Measurements from ENCODE around the gene SESN1. TPM values are rescaled to one million over a fixed set of nuclear protein-coding genes. Genes with fewer than 3 reads are reported as not detected.

Gene SESN1
- polyA plus RNA-seq, 6 donors from 2014 or later: 28.4 to 148 (median 55.7) TPM

DNA sequence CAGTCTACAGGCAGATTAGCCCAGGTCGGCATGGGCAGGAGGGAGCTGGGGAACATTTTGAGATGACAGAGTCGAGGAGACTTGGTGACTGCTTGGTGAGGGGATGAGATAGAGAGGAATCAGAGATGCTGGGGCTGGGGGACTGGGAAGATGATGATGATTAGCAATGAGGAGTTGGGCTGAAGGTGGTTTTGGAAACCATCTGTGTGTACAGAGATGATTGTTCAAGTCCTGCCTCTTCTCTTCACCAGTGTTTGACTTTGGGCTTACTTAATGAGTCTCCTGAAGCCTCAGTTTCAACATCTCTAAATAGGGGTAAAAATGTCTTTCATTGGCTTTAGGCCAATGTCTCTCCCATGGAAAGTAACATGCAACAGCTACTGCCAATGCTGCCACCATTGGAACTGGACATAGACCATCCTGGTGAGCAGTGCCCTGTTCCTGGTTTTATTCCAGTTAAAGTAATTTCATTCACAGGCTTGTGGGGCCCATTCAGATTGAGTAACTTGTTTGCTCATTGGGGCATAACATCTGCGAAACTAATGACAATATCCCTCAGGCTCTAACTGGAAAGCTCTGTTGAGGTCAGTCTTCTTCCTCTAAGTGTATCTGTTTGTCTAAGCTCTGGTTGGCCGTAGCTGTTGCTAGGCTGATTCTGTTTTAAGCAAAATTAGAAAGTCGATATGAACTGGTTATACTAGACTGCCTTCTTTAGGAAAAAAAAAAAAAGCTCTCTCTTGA is 147.4 kb downstream of the SESN1 start:
- no peaks in the 10 kb centered on the region for H3K27me3 Mint-ChIP-seq
- peak overlapping the region in 3 of 8 donors; percentile 2 to 52 (median 27) for H3K4me3 Mint-ChIP-seq
- no peaks in the 10 kb centered on the region for H3K9me3 Mint-ChIP-seq
- no peak for DNase-seq
- H3K4me1 Mint-ChIP-seq: peaks cover 27 to 40% (median 33%) of the 10 kb centered on the region in 3 donors
- H3K36me3 Mint-ChIP-seq: no peaks in the 10 kb centered on the region
- H3K27ac Mint-ChIP-seq: peak overlapping the region in 1 of 6 donors; percentile 70
- ATAC-seq (ENCODE audit: low read depth in 2 of 2): peak; percentile 27 to 53

DNA sequence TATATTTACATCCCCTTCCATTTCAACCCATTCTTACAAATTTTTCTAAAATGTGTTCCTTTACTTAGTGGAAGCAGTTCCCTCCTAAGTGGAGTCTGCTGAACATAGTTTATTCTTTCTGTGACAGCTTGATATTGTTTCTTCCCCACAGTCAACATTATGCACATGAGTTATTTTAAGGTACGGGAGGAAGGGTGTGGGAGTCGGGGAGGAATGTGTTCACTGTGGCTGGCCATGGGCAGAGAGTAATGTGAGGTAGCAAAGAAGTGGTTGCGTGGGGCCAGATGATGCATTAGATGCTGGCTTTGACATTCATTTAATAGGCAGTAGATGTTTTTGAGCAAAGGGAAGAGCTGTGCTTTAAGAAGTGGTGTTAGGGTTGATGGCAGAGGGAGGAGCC is 148.0 kb downstream of the SESN1 start:
- DNase-seq: no peak
- no peaks in the 10 kb centered on the region for H3K36me3 Mint-ChIP-seq
- peak overlapping the region in 1 of 6 donors; percentile 70 for H3K27ac Mint-ChIP-seq
- H3K4me1 Mint-ChIP-seq: peaks cover 28 to 44% (median 35%) of the 10 kb centered on the region in 3 donors
- H3K4me3 Mint-ChIP-seq: peak overlapping the region in 2 of 8 donors; percentile 2 to 52
- no peak for ATAC-seq (ENCODE audit: low read depth in 2 of 2)
- H3K27me3 Mint-ChIP-seq: no peaks in the 10 kb centered on the region
- H3K9me3 Mint-ChIP-seq: no peaks in the 10 kb centered on the region

DNA sequence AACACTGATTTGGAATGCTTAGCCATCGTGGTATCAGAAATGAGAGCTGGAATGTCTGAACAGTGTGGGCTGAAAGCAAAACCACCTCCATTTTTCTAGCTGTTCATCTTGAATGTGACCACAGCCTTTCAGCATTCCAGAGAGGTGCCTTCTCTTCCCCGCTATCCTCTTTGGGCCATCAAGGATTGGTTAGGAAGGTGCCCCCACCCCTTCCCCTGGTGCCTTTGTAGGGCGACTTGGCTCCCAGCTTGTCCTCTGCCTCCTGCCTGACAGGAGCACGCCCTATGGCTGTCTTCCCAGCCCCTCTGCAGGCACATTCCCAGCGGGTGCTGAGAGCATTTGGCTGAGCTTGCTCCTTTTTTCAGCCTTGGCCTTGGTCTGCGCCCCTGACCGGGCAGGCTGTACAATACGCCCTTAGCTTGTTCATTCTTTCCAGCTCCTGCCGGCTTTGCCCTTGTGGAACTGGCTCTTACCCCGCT is 148.9 kb downstream of the SESN1 start:
- Mint-ChIP-seq H3K9me3 (no peaks in the 10 kb centered on the region), H3K4me1 (peaks cover 28 to 44% (median 35%) of the 10 kb centered on the region in 3 donors), H3K27ac (no peak overlapping the region), H3K36me3 (no peaks in the 10 kb centered on the region), H3K27me3 (no peaks in the 10 kb centered on the region), H3K4me3 (no peak overlapping the region)
- DNase-seq (no peak), ATAC-seq (ENCODE audit: low read depth in 2 of 2) (no peak)

DNA sequence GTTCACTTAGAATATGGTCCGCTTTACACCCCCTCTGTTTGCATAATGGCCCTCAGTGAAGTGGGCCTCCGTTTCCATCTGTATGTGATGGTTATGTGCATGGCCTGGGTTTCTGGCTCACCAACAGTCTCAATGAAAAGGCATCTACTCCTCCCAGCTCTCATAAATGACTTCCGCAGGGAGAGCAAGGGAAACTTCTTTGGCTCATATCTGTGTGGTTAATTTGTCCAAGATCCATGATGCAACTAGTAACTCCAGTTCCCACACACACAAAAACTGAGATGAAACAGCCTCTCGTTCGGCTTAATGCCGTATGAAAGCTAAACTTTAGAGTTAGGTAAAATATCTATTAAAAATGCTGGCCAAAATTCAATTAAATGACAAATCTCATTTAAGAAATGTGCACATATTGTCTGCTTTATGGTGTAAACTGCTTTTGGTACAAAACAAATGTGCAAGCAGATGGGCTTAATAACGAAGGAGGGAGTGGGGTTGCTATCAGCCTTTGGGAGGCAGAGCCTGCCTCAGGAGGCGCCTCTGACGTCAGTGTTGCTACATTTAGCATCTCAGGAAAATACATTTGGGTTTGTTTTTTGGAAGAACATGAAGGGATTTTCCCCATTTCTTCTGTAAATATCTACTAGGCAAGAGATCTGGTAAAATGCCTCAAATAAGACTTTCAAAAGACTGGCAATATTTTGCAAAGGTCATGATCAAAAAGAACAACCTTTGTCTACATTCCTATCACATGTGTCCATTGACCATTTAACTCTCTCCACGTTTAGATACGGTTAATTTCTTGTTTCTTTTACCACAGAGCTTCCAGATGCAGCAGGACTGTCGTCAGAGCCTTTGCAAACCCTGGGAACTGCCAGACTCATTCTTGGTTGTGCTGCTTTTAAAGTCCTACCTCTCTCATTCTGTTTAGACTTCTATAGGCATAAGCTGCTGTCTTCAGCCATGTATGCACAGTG is 149.7 kb downstream of the SESN1 start:
- Mint-ChIP-seq H3K4me3 (peak overlapping the region in 1 of 8 donors; percentile 11), H3K4me1 (peaks cover 28 to 47% (median 35%) of the 10 kb centered on the region in 3 donors), H3K9me3 (no peaks in the 10 kb centered on the region), H3K36me3 (no peaks in the 10 kb centered on the region), H3K27me3 (no peaks in the 10 kb centered on the region), H3K27ac (peak overlapping the region in 2 of 6 donors; percentile 16 to 78)
- DNase-seq (no peak), ATAC-seq (ENCODE audit: low read depth in 2 of 2) (no peak)

DNA sequence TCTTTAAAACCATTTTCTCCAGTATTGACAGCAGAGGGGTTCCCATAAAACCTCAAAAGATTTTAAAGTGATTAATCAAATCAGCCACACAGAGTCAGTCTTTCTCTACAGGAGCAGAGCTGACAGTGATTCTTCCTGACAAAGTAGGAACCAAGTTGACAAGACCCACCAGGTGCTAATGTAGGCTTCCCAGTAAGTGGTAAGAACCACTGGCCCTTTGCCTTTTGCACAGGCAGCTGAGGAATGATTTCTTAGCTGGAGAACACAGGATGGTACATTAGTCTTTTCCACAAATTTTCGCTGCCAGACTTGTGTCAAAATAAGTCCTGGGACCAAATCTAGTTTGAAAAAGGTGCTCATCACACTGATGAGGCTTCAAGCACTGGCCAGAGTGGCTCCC is 150.6 kb downstream of the SESN1 start:
- H3K27me3 Mint-ChIP-seq: no peaks in the 10 kb centered on the region
- no peaks in the 10 kb centered on the region for H3K36me3 Mint-ChIP-seq
- no peak overlapping the region for H3K27ac Mint-ChIP-seq
- no peak for DNase-seq
- peaks cover 28 to 47% (median 35%) of the 10 kb centered on the region in 3 donors for H3K4me1 Mint-ChIP-seq
- no peak for ATAC-seq (ENCODE audit: low read depth in 2 of 2)
- H3K9me3 Mint-ChIP-seq: no peaks in the 10 kb centered on the region
- no peak overlapping the region for H3K4me3 Mint-ChIP-seq

DNA sequence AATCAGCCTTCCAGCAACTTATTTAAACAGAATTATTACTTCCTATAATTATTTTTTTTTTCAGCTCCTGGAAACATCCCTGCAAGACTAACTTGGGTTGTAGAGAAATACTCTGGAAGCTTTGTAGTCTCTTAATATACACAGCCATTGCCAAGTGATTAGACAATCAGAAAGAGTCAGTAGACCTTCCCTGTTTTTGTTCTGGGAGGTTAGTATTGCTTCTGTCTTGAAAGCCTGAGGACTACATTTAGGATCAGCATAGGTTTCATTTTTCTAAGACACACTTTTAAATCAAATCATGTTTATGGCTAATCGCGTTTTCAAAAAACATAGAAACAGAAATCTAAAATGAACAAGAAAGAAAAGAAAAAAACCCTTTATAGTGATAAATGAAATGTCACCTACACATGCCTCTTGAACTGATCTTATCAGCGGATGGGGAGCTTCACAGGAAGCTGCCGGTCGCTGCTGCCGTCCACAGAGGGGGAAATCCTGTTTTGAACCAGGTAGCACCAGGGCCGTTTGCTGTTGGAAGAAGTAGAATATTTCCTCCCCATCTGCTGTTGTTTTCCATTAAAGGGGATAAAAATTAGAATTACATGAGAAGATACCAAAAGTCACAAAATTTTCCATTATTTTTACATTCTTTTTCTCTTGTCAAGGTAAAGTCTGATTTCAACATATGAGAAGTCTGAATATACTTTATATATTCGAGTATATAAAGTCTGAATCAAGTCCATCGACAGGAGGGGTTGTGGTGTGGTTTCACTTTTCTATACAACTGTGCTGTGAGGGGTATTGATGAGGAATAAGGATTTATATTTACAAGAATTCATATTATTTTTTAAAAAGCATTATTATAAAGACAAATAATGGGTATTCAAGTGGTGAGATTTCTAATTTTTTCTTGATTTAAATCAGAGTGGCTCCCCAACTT is 151.8 kb downstream of the SESN1 start:
- Mint-ChIP-seq H3K4me1 (peaks cover 16 to 35% (median 24%) of the 10 kb centered on the region in 3 donors), H3K27ac (peak overlapping the region; percentile 9 to 97 (median 78)), H3K27me3 (no peaks in the 10 kb centered on the region), H3K36me3 (no peaks in the 10 kb centered on the region), H3K9me3 (no peaks in the 10 kb centered on the region), H3K4me3 (peak overlapping the region in 7 of 8 donors; percentile 63 to 88 (median 72))
- ATAC-seq (ENCODE audit: low read depth in 2 of 2) (peak; percentile 94), DNase-seq (peak; percentile 22)

DNA sequence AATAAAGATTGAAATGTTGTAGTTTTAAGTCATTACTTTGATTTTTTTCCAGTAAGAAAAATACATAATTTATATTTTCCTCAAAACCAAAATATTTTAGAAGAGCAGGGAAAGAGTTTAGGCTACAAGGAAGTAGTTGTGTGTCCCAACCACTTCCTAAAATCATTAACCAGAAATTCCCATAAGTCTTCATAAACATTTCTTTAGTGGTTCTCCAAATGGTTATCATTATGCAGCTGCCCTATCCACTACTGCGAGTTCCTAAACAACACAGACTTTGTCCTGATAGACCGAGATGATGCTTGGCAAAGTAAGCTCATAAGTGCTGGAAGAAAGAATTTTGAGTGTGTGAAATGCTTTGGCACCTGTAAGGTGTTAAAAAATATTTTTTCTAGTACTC is 152.8 kb downstream of the SESN1 start:
- Mint-ChIP-seq H3K4me1 (peaks cover 14 to 26% (median 14%) of the 10 kb centered on the region in 3 donors), H3K36me3 (no peaks in the 10 kb centered on the region), H3K4me3 (no peak overlapping the region), H3K27ac (peak overlapping the region in 1 of 6 donors; percentile 49), H3K27me3 (no peaks in the 10 kb centered on the region), H3K9me3 (no peaks in the 10 kb centered on the region)
- ATAC-seq (ENCODE audit: low read depth in 2 of 2) (no peak), DNase-seq (no peak)

DNA sequence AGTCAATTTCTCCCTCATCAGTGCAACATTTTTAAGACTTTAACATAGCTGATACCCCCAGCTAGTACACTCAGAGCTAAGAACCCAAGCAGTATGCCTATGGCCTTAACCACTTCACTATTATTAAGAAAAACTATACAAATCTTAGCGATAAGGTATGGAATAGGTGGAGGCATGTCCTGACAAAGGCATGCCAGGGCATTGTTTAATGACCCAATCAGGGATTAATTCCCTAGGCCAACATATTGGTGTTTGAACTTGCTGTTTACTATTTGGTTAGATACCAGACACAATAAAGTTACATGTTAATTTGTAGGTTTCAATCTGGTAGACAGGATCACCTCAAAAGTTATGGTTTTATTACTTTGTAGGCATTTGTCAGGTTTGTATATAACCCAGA is 153.4 kb downstream of the SESN1 start:
- ATAC-seq (ENCODE audit: low read depth in 2 of 2) (no peak), DNase-seq (no peak)
- Mint-ChIP-seq H3K36me3 (no peaks in the 10 kb centered on the region), H3K4me1 (peaks cover 10 to 21% (median 11%) of the 10 kb centered on the region in 3 donors), H3K27ac (no peak overlapping the region), H3K9me3 (no peaks in the 10 kb centered on the region), H3K4me3 (no peak overlapping the region), H3K27me3 (no peaks in the 10 kb centered on the region)

DNA sequence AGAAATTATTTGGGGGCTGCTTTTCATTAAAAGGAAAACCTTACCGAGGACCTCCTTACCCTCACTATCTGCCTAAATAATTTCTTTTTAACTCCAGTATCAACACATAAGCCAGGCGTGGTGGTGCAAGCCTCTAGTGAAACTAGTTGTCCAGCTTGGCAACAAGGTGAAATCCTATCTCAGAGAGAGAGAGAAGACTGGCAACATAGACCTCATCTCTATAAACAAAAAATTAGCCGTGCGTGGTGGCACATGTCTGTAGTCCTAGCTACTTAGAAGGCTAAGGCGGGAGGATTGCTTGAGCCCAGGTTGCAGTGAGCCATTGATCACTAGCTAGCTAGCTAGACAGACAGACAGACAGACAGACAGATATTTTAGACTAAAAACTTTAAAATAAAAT is 153.9 kb downstream of the SESN1 start:
- Mint-ChIP-seq H3K4me1 (peaks cover 10 to 21% (median 11%) of the 10 kb centered on the region in 3 donors), H3K27me3 (no peaks in the 10 kb centered on the region), H3K27ac (peak overlapping the region in 2 of 6 donors; percentile 3 to 61), H3K4me3 (peak overlapping the region in 1 of 8 donors; percentile 48), H3K36me3 (no peaks in the 10 kb centered on the region), H3K9me3 (no peaks in the 10 kb centered on the region)
- no peak for ATAC-seq (ENCODE audit: low read depth in 2 of 2)
- DNase-seq: no peak

DNA sequence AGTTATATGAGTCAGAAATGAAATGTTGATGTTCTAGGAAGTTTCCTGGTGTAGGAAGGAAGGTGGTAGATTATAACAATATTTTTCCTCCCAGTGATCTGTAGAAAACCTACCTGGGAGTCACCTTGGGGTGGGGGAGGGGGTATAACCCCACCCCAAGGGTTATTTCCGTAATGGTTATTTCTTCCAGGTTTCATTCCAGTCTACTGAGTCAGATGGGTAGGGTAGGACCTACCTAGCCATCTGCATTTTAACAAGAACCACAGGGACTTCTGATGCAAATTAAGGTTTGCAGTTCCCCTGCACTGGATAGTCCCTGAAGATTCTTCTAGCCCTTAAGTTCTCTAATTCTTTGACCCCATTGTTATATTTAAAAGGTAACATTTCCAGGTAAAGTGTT is 157.5 kb downstream of the SESN1 start:
- peaks cover 0 to under 1% of the 10 kb centered on the region in 2 donors for H3K36me3 Mint-ChIP-seq
- no peaks in the 10 kb centered on the region for H3K9me3 Mint-ChIP-seq
- peak overlapping the region in 1 of 6 donors; percentile 63 for H3K27ac Mint-ChIP-seq
- no peak overlapping the region for H3K4me3 Mint-ChIP-seq
- no peaks in the 10 kb centered on the region for H3K27me3 Mint-ChIP-seq
- DNase-seq: no peak
- ATAC-seq (ENCODE audit: low read depth in 2 of 2): no peak
- H3K4me1 Mint-ChIP-seq: peaks cover under 1 to 7% (median 1%) of the 10 kb centered on the region in 3 donors
